Stimulated activated CD4-positive, alpha-beta T cell treated with anti-CD3 and anti-CD28 coated beads, Interleukin-4, amount 100 ng/mL, for 48 hours (primary cell): ENCODE results near the gene EXOC1L.
"Not testable (repeated sequence)": the region's sequence is repeated elsewhere in the genome, so short reads cannot be mapped to it uniquely, and the experiment has no call there.

Experiments used
- DNase-seq, 2 donors: peaks; one replicate each; pipeline ENCODE4 v3.0.0-alpha.2; 2020; ENCODE audit warnings: low read depth in 2 of 2

EXOC1L gene

GRCh38 chr4:55838356-55838755, 18.8 kb downstream of the EXOC1L start:
- DNase-seq: no peak

- no peak for DNase-seq
Measured at GRCh38 chr4:55838952-55839351, 19.4 kb downstream of the EXOC1L start.

GRCh38 chr4:55840956-55841355, 21.4 kb downstream of the EXOC1L start:
- DNase-seq: no peak

- DNase-seq: not testable (repeated sequence)
Measured at GRCh38 chr4:55841373-55842239, 22.0 kb downstream of the EXOC1L start.

GRCh38 chr4:55842312-55842711, 22.7 kb downstream of the EXOC1L start:
- DNase-seq: not testable (repeated sequence)

- no peak for DNase-seq
Measured at GRCh38 chr4:55849724-55850123, 30.1 kb downstream of the EXOC1L start.

- no peak for DNase-seq
Measured at GRCh38 chr4:55851885-55852284, 32.3 kb downstream of the EXOC1L start.

GRCh38 chr4:55853484-55854046, 34.0 kb downstream of the EXOC1L start, which contains the start of gene EXOC1:
EXOC1 (plus strand) TSS chr4:55853648; CDS start chr4:55858324, 4,676 bp downstream.
- DNase-seq: peak; percentile 98

- no peak for DNase-seq
Measured at GRCh38 chr4:55854129-55854528, 34.5 kb downstream of the EXOC1L start.

- DNase-seq: no peak
Measured at GRCh38 chr4:55857586-55857985, 38.0 kb downstream of the EXOC1L start.

- no peak for DNase-seq
Measured at GRCh38 chr4:55859711-55860110, 40.1 kb downstream of the EXOC1L start.

GRCh38 chr4:55864577-55865223, 45.1 kb downstream of the EXOC1L start:
- no peak for DNase-seq

- DNase-seq: no peak
Measured at GRCh38 chr4:55865228-55865806, 45.7 kb downstream of the EXOC1L start.

GRCh38 chr4:55866290-55866907, 46.8 kb downstream of the EXOC1L start:
- no peak for DNase-seq

GRCh38 chr4:55866973-55867574, 47.5 kb downstream of the EXOC1L start:
- DNase-seq: no peak

- DNase-seq: no peak
Measured at GRCh38 chr4:55868581-55869090, 49.0 kb downstream of the EXOC1L start.

GRCh38 chr4:55871299-55871800, 51.8 kb downstream of the EXOC1L start:
- DNase-seq: no peak

- DNase-seq: no peak
Measured at GRCh38 chr4:55874831-55875230, 55.2 kb downstream of the EXOC1L start.

GRCh38 chr4:55876387-55876786, 56.8 kb downstream of the EXOC1L start:
- DNase-seq: no peak

- DNase-seq: no peak
Measured at GRCh38 chr4:55879224-55879623, 59.6 kb downstream of the EXOC1L start.

- no peak for DNase-seq
Measured at GRCh38 chr4:55880652-55881280, 61.2 kb downstream of the EXOC1L start.
